Endothelial cell of umbilical vein (primary cell): ENCODE results near the gene CELSR2. TPM values are rescaled to one million over a fixed set of nuclear protein-coding genes. Genes with fewer than 3 reads are reported as not detected.

Experiments used
- BruUV-seq: library from RNA; stranded (reverse); fragments of 400-500 nt; replicated peaks from 2 replicates; lab custom pipeline; 2021; lab: Mats Ljungman, UMichigan
- CTCF ChIA-PET: fragments of 300-600, 350-600 bp; sonication (Branson Sonifier 250); formaldehyde crosslinking; loops from one replicate; lab custom pipeline; 2021; ENCODE audit warnings: antibody characterized with exemption, inconsistent platforms; lab: Charles Lee
- POLR2A ChIA-PET: fragments of 300-600, 350-600 bp; sonication (Branson Sonifier 250); formaldehyde crosslinking; loops from one replicate; lab custom pipeline; 2021; ENCODE audit warnings: antibody characterized with exemption, inconsistent platforms; lab: Charles Lee
- DNase-seq: peaks from one replicate; pipeline ENCODE4 v3.0.0-alpha.2; 2011; ENCODE audit warnings: low read depth, low spot score
- FAIRE-seq: peaks from 2 replicates; lab custom pipeline; 2011; peaks lifted over from hg19 to GRCh38; lab: Jason Lieb, UNC
- H2AFZ ChIP-seq: 2 replicates; pipeline ENCODE4 v1.6.0; 2012; ENCODE audit warnings: low read depth, low read length, control low read depth, inconsistent platforms
- H3K27ac ChIP-seq: 2 replicates; pipeline ENCODE4 v1.5.1; 2011; ENCODE audit warnings: low read depth, mild to moderate bottlenecking, control low read depth, low read length, moderate library complexity; ENCODE audit not compliant: insufficient read depth
- H3K27me3 ChIP-seq, 2 experiments: 2 replicates each; pipeline versions ENCODE4 v1.6.0 to v1.6.1; 2011; ENCODE audit warnings: low read length in 2 of 2, mixed read lengths in 1 of 2; ENCODE audit not compliant: control insufficient read depth in 2 of 2, insufficient read depth in 2 of 2
- H3K36me3 ChIP-seq, 2 experiments: 2 replicates in 1 of 2; 3 replicates in 1 of 2; pipeline ENCODE4 v1.5.1; 2011; ENCODE audit warnings: low read length in 2 of 2, mild to moderate bottlenecking in 1 of 2, moderate library complexity in 1 of 2; ENCODE audit not compliant: control insufficient read depth in 2 of 2, insufficient read depth in 2 of 2; ENCODE audit errors: extremely low read depth in 1 of 2
- H3K4me1 ChIP-seq: 3 replicates; pipeline ENCODE4 v1.5.1; 2011; ENCODE audit warnings: mild to moderate bottlenecking, low read length; ENCODE audit not compliant: control insufficient read depth, insufficient read depth; ENCODE audit errors: extremely low read depth
- H3K4me2 ChIP-seq: 2 replicates; pipeline ENCODE4 v1.6.1; 2011; ENCODE audit warnings: low read length, control low read depth, mixed read lengths; ENCODE audit not compliant: insufficient read depth
- H3K4me3 ChIP-seq, 3 experiments: fragments of 200-600 bp in 1 of 3; sonication (generic), shearing (Covaris generic) in 1 of 3; replicated peaks in 1 of 3; 2 replicates each; pipeline ENCODE4 v1.5.1; 2011 to 2016; ENCODE audit warnings: control low read depth in 3 of 3, low read length in 3 of 3, mild to moderate bottlenecking in 2 of 3, inconsistent platforms in 1 of 3, low read depth in 1 of 3, moderate library complexity in 1 of 3; ENCODE audit not compliant: insufficient read depth in 1 of 3
- H3K79me2 ChIP-seq: 2 replicates; pipeline ENCODE4 v1.6.0; 2012; ENCODE audit warnings: low read length, inconsistent platforms; ENCODE audit not compliant: control insufficient read depth, insufficient read depth
- H3K9ac ChIP-seq: replicated peaks from 2 replicates; pipeline ENCODE3; 2011; ENCODE audit warnings: low read length, control low read depth; ENCODE audit not compliant: insufficient read depth; ENCODE audit errors: extremely low read depth
- H3K9me1 ChIP-seq: replicated peaks from 3 replicates; pipeline ENCODE4 v1.6.0; 2011; ENCODE audit warnings: mild to moderate bottlenecking, low read length; ENCODE audit not compliant: control insufficient read depth, insufficient read depth; ENCODE audit errors: extremely low read depth
- H3K9me3 ChIP-seq: replicated peaks from 2 replicates; pipeline ENCODE4 v1.5.1; 2012; ENCODE audit warnings: low read length, inconsistent platforms; ENCODE audit not compliant: control insufficient read depth, insufficient read depth
- H4K20me1 ChIP-seq: replicated peaks from 2 replicates; pipeline ENCODE3; 2011; ENCODE audit warnings: mild to moderate bottlenecking, low read length; ENCODE audit not compliant: control insufficient read depth, insufficient read depth; ENCODE audit errors: extremely low read depth
- CTCF ChIP-seq, 2 donors: IDR thresholded peaks; 1 replicate in 1 of 2; 2 replicates in 1 of 2; pipeline ENCODE4 v1.5.1; 2011; ENCODE audit warnings: low read length in 2 of 2, mild to moderate bottlenecking in 2 of 2, moderate library complexity in 2 of 2, control low read depth in 1 of 2, inconsistent platforms in 1 of 2, low read depth in 1 of 2; ENCODE audit not compliant: insufficient read depth in 1 of 2; ENCODE audit errors: extremely low read depth in 1 of 2
- EZH2 ChIP-seq: IDR thresholded peaks from 2 replicates; pipeline ENCODE4 v1.6.1; 2012; ENCODE audit warnings: borderline replicate concordance, low read depth, mild to moderate bottlenecking, moderate library complexity, low read length, inconsistent platforms; ENCODE audit not compliant: severe bottlenecking
- FOS ChIP-seq: IDR thresholded peaks from 2 replicates; pipeline ENCODE4 v1.6.1; 2011; ENCODE audit warnings: mild to moderate bottlenecking, low read length, moderate library complexity, borderline replicate concordance; ENCODE audit not compliant: insufficient read depth
- GATA2 ChIP-seq: IDR thresholded peaks from 2 replicates; pipeline ENCODE4 v1.7.0; 2011; ENCODE audit warnings: low read depth, mild to moderate bottlenecking, moderate library complexity, mixed read lengths, low read length; ENCODE audit not compliant: insufficient read length, insufficient read depth
- JUN ChIP-seq: IDR thresholded peaks from 2 replicates; pipeline ENCODE4 v1.6.1; 2011; ENCODE audit warnings: borderline replicate concordance, low read depth; ENCODE audit not compliant: insufficient read length, insufficient read depth
- MAX ChIP-seq: IDR thresholded peaks from 2 replicates; pipeline ENCODE4 v1.6.1; 2011; ENCODE audit not compliant: insufficient read depth, insufficient read length
- MYC ChIP-seq: IDR thresholded peaks from one replicate; pipeline ENCODE4 v1.6.1; 2011; ENCODE audit warnings: mild to moderate bottlenecking, low read depth, low read length
- POLR2A ChIP-seq: IDR thresholded peaks from 2 replicates; pipeline ENCODE4 v1.6.1; 2012; ENCODE audit warnings: low read depth, mild to moderate bottlenecking, control low read depth, low read length
- POLR2AphosphoS5 ChIP-seq: IDR thresholded peaks from 2 replicates; pipeline ENCODE4 v1.6.1; 2012; ENCODE audit warnings: low read depth, mild to moderate bottlenecking, control low read depth, low read length, moderate library complexity; ENCODE audit not compliant: insufficient read depth
- dilution Hi-C: fragments of 300-500 bp; cut with MboI; formaldehyde crosslinking; loops from one replicate; pipeline ENCODE4 v1.15.0; 2019; ENCODE audit warnings: low sequenced_read_pairs; ENCODE audit not compliant: extremely low pct_ligation_motif_present
- intact Hi-C: fragments of 100-400 bp; cut with micrococcal nuclease; formaldehyde crosslinking; loops from one replicate; pipeline ENCODE4 v1.10.0; 2022
- polyA plus RNA-seq, 4 experiments: library from polyadenylated mRNA; depleted of rRNA in 3 of 4; stranded (reverse) in 3 of 4; unstranded in 1 of 4; fragments of >200 nt; gene quantifications; 2 replicates each; pipeline versions ENCODE4 v1.2.1 to v1.2.3, GENCODE V29; 2011 to 2012; ENCODE audit warnings: missing spikeins in 1 of 4
- total RNA-seq: library from RNA; stranded (reverse); gene quantifications from 2 replicates; pipeline ENCODE4 v1.2.3, GENCODE V29; 2021

CELSR2 gene
- total and polyA plus RNA-seq, 2 donors (not counting 3 experiments of a cell fraction or from before 2014, with no cell fraction given): 0.90 to 1.4 TPM

- Histone ChIP-seq H3K9me1 (no peaks in the 10 kb centered on the region), H2AFZ (no peak overlapping the region), H3K79me2 (no peaks in the 10 kb centered on the region), H3K4me3 (no peak overlapping the region), H3K4me1 (no peaks in the 10 kb centered on the region), H3K9ac (no peak overlapping the region), H3K36me3 (no peaks in the 10 kb centered on the region), H3K9me3 (no peaks in the 10 kb centered on the region), H3K4me2 (no peak overlapping the region), H4K20me1 (no peaks in the 10 kb centered on the region), H3K27me3 (no peaks in the 10 kb centered on the region), H3K27ac (no peak overlapping the region)
- intact Hi-C loops: no loop called here
- no peak for FAIRE-seq
- TF ChIP-seq CTCF (IDR thresholded peaks at IDR 0.05; ENCODE audit: extremely low read depth in 1 of 2, insufficient read depth in 1 of 2, low read depth in 1 of 2, low read length in 2 of 2) (no peak), FOS (no peak), POLR2AphosphoS5 (no peak), JUN (no peak), MYC (no peak), GATA2 (no peak), EZH2 (no peak), POLR2A (no peak), MAX (no peak)
- dilution Hi-C loops: no loop called here
- POLR2A ChIA-PET: no interaction called here
- no peak for DNase-seq
- CTCF ChIA-PET: interaction anchor here (0.8 to 5.5 kb wide), 2 partner anchors 10 to 132 kb away, joined by 4 to 124 read pairs; partner anchors contain the start of gene SORT1
- no TSS peak for BruUV-seq
Measured at GRCh38 chr1:109267743-109268300, 18.5 kb downstream of the CELSR2 start.
